HG03520 (cell line): Measurements from ENCODE around the gene ADCK1.
"Not testable (repeated sequence)": the region's sequence is repeated elsewhere in the genome, so short reads cannot be mapped to it uniquely, and the experiment has no call there.

Experiments used
- ATAC-seq: cut with Tn5 transposase; IDR thresholded peaks from one replicate; pipeline ENCODE4 v1.9.1; 2021; ENCODE audit warnings: mild to moderate bottlenecking, moderate library complexity; ENCODE audit not compliant: unreplicated experiment

ADCK1 gene

DNA sequence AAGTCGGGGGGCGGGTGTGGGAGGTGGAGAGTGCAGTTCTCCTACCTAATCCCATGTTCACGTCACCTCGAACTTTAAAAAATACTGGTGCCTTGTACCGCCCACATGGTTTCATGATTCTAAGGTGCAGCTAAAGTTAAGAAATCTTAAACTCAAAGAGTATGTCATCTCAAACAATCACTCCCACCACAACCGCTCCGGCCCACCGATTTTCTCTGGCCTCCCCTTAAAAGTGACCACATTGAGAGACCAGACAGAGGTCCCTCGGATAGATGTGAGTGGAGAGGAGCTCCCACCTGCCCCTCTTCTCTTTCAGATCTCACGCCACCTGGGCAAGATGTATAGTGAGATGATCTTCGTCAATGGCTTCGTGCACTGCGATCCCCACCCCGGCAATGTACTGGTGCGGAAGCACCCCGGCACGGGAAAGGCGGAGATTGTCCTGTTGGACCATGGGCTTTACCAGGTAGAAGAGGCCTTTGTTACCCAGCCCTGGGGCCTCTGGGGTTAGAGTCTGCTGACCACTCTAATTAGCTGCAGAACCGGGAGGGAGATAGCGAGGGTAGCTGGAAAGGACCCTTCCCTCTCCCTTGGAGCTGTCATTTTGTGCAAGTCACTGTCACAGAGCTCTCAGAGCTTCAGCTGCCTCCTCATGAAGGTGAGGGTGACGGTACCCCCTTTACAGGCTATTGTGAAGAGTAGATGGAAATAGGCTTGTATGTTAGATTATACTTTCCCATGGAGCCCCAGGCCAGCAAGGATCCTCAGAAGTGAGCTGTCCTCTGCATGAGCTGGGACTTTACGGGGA is 124.4 kb downstream of the ADCK1 start:
- ATAC-seq: no peak

- no peak for ATAC-seq
These were observed 127.0 kb downstream of the ADCK1 start for GRCh38 chr14:77926942-77927341.

DNA sequence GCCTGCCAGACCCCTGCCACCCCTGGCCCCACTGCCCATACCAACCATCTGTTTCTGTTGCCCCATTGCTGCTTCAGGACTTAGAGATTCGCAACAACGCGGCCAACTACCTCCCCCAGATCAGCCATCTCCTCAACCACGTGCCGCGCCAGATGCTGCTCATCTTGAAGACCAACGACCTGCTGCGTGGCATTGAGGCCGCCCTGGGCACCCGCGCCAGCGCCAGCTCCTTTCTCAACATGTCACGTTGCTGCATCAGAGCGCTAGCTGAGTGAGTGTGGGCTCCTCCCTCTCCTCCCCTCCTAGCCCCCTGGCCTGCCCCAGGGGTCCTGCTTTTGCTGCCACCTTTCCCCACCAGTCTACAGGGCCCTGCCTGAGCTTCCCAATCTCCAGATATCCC is 131.5 kb downstream of the ADCK1 start:
- no peak for ATAC-seq

- ATAC-seq: no peak
These were observed 136.3 kb downstream of the ADCK1 start for GRCh38 chr14:77936138-77936639.

- no peak for ATAC-seq
These were observed 147.5 kb downstream of the ADCK1 start for GRCh38 chr14:77947372-77947771.

- no peak for ATAC-seq
These were observed 150.6 kb downstream of the ADCK1 start for GRCh38 chr14:77950371-77951063.

- ATAC-seq: no peak
These were observed 156.0 kb downstream of the ADCK1 start for GRCh38 chr14:77955816-77956484.

DNA sequence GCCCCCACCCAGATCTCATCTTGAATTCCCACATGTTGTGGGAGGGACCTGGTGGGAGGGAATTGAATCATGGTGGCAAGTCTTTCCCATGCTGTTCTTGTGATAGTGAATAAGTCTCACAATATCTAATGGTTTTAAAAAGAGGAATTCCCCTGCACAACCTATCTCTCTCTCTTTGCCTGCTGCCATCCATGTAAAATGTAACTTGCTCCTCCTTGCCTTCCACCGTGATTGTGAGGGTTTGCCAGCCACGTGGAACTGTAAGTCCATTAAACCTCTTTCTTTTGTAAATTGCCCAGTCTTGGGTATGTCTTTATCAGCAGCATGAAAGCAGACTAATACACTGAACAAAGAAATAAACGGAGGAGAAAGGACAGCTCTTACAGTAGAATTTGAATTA is 159.8 kb downstream of the ADCK1 start:
- not testable (repeated sequence) for ATAC-seq

GRCh38 chr14:77961847-77962580 is 162.1 kb downstream of the ADCK1 start:
- ATAC-seq: no peak

- no peak for ATAC-seq
These were observed 163.0 kb downstream of the ADCK1 start for GRCh38 chr14:77962731-77963520.

DNA sequence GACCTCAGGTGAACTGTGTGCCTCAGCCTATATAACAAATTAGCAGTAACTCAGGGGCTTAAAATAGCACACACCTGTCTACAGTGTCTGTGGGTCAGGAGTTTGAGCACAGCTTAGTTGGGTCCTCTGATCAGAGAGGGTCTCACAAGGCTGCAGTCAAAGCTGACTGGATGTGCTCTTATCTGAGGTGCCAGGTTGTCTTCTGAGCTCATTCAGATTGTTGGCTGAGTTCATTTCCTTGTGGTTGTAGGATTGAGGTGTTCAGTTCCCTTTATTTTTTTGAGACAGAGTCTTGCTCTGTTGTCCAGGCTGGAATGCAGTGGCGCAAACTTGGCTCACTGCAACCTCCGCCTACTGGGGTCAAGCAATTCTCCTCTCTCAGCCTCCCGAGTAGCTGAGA is 164.7 kb downstream of the ADCK1 start:
- no peak for ATAC-seq

GRCh38 chr14:77965050-77965449 is 165.1 kb downstream of the ADCK1 start:
- ATAC-seq: no peak

- peak; percentile 70 for ATAC-seq
These were observed 166.1 kb downstream of the ADCK1 start for GRCh38 chr14:77965919-77966435.

- no peak for ATAC-seq
These were observed 167.2 kb downstream of the ADCK1 start for GRCh38 chr14:77967110-77967509.

DNA sequence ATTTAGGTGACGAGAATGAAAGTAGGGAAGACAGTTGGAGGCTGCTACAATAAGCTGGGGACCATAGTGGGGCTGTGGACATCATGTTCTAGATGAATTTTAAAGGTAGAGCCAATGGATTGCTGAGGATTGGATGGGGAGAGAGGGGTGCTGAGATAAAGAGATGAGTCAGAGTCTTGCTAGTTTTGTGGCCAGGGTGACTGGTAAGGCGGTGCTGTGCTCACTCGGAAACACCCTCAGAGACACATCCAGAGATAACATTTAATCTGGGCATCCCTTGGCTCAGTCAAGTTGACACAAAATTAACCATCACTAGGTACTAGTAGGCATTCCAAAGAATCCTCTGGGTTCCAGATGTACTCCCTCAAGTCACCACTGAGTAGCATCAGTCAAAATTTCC is 170.7 kb downstream of the ADCK1 start:
- no peak for ATAC-seq

GRCh38 chr14:77973246-77973645 is 173.3 kb downstream of the ADCK1 start:
- no peak for ATAC-seq

DNA sequence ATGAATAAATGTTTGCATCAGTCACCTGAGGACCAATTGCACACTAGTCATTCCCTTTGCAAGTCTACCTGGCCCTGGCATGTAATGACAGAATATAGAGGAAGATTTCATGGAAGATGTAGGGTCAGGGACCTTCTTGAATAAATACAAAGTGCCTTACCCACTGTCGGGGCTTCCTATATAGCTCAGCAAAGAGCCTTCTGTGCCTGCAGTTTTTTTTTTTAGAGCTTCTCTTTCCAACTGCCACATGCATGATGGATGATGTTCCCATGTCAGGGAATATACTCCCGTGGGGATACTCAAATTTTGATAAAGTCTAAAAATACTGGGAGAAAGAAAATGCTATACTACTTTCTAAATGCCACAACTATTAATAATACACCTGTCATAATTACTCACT is 176.7 kb downstream of the ADCK1 start:
- ATAC-seq: no peak

DNA sequence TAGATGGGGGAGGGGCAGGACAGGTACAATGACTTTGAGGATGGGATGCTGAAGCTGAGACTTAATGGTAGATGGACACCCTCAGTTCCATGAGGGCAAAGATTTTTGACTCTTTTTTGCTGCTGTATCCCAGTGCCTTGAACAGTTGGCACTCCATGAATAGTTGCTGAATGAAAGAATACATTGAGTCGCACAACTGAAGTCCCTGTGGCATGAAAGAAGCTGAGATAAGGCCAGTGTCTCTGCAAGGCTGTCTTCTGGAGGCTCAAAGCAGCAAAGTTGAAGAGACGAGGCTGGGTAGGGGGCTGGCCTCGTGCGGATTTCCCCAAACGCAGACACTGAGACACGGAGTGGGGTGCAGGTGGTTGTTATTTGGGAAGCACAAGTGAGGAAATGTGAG is 179.3 kb downstream of the ADCK1 start:
- no peak for ATAC-seq

GRCh38 chr14:77979666-77980351 is 179.9 kb downstream of the ADCK1 start:
- no peak for ATAC-seq
